Measurements from ENCODE around the gene OR2V1. TPM values are rescaled to one million over a fixed set of nuclear protein-coding genes. Genes with fewer than 3 reads are reported as not detected.
"Not testable (repeated sequence)": the region's sequence is repeated elsewhere in the genome, so short reads cannot be mapped to it uniquely, and the experiment has no call there.

OR2V1 gene
- polyA plus RNA-seq (ENCODE audit: insufficient read length): not detected

GRCh38 chr5:181130832-181131496 lies at the start of gene OR2V1:
Gene OR2V1, minus strand, starts transcription at chr5:181131169. Its CDS starts 5,865 bp downstream, at chr5:181125304.
- no peak for DNase-seq (ENCODE audit: low read depth)

GRCh38 chr5:181177559-181177958 lies 46.6 kb upstream of the OR2V1 start:
- not testable (repeated sequence) for DNase-seq (ENCODE audit: low read depth)

- DNase-seq (ENCODE audit: low read depth): no peak
Observed at GRCh38 chr5:181176254-181176952, 45.4 kb upstream of the OR2V1 start.

- DNase-seq (ENCODE audit: low read depth): no peak
Observed at GRCh38 chr5:181173420-181174342, 42.7 kb upstream of the OR2V1 start.

GRCh38 chr5:181173027-181173419 lies 42.1 kb upstream of the OR2V1 start:
- no peak for DNase-seq (ENCODE audit: low read depth)

- DNase-seq (ENCODE audit: low read depth): no peak
Observed at GRCh38 chr5:181171782-181172181, 40.8 kb upstream of the OR2V1 start.

GRCh38 chr5:181170996-181171395 lies 40.0 kb upstream of the OR2V1 start:
- DNase-seq (ENCODE audit: low read depth): no peak

GRCh38 chr5:181170237-181170825 lies 39.4 kb upstream of the OR2V1 start:
- no peak for DNase-seq (ENCODE audit: low read depth)

- not testable (repeated sequence) for DNase-seq (ENCODE audit: low read depth)
Observed at GRCh38 chr5:181169459-181170236, 38.7 kb upstream of the OR2V1 start.

- no peak for DNase-seq (ENCODE audit: low read depth)
Observed at GRCh38 chr5:181168595-181169118, 37.7 kb upstream of the OR2V1 start.

GRCh38 chr5:181167814-181168488 lies 37.0 kb upstream of the OR2V1 start:
- DNase-seq (ENCODE audit: low read depth): no peak

- DNase-seq (ENCODE audit: low read depth): no peak
Observed at GRCh38 chr5:181166812-181167733, 36.1 kb upstream of the OR2V1 start.

- no peak for DNase-seq (ENCODE audit: low read depth)
Observed at GRCh38 chr5:181164076-181164952, 33.3 kb upstream of the OR2V1 start.

GRCh38 chr5:181163487-181164075 lies 32.6 kb upstream of the OR2V1 start:
- no peak for DNase-seq (ENCODE audit: low read depth)

- DNase-seq (ENCODE audit: low read depth): no peak
Observed at GRCh38 chr5:181161534-181162175, 30.7 kb upstream of the OR2V1 start.

- not testable (repeated sequence) for DNase-seq (ENCODE audit: low read depth)
Observed at GRCh38 chr5:181160755-181161533, 30.0 kb upstream of the OR2V1 start.

Measured in forelimb muscle (tissue), 1 donor.